Breast epithelium (tissue), 3 donors: ENCODE data around the gene HBEGF.

ENCODE experiments used
- POLR2AphosphoS5 ChIP-seq, 3 donors: sonication (generic); formaldehyde crosslinking; IDR thresholded peaks; one replicate each; pipeline ENCODE4 v1.6.1; 2017; ENCODE audit warnings: antibody characterized with exemption in 3 of 3
- TF ChIP-seq, protein P1 (sequence below), 3 donors: fragments of 450-650 bp; IDR thresholded peaks; one replicate each; pipeline ENCODE4 v1.5.1; 2016 to 2017; ENCODE audit warnings: antibody characterized with exemption in 3 of 3, mild to moderate bottlenecking in 3 of 3, moderate library complexity in 3 of 3

DNA sequence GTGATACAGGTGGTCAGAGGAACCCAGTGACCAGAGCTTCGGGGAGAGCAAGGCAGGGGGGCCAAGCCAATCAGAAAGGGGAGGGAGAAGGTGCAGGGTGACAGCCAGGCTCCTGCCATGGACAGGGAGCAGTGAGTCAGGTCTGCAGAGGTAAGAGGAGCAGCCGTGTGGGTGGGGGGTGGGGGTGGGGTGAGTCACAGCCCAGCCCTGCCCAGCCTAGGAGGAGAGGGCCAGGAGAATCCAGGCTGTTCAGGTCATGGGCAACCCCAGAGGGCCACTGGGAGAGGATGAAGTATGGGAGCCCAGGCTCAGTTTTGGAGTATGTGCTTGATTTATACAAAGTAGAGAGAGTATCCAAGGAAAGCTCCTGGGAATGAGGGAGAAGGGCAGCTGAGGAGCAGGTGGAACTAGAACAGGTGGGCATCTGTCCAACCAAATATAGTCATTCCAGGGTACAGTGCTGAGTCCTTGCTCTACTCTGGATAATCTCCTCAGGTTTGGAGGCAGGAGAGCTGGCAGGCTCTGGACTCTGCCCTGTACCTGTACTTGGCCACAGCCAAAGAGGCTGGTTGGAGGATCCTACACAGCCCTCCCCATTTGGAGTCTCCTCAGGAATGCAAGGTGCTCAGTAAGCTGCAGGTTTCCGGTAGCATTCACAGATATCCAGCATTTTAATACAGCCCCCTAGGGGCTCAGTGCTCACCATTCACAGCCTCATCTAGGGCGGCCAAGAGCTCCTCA, 1.6 kb downstream of the HBEGF start:
- TF ChIP-seq, protein P1, sequence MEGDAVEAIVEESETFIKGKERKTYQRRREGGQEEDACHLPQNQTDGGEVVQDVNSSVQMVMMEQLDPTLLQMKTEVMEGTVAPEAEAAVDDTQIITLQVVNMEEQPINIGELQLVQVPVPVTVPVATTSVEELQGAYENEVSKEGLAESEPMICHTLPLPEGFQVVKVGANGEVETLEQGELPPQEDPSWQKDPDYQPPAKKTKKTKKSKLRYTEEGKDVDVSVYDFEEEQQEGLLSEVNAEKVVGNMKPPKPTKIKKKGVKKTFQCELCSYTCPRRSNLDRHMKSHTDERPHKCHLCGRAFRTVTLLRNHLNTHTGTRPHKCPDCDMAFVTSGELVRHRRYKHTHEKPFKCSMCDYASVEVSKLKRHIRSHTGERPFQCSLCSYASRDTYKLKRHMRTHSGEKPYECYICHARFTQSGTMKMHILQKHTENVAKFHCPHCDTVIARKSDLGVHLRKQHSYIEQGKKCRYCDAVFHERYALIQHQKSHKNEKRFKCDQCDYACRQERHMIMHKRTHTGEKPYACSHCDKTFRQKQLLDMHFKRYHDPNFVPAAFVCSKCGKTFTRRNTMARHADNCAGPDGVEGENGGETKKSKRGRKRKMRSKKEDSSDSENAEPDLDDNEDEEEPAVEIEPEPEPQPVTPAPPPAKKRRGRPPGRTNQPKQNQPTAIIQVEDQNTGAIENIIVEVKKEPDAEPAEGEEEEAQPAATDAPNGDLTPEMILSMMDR (IDR thresholded peaks at IDR 0.05) = no peak
- TF ChIP-seq POLR2AphosphoS5 (IDR thresholded peaks at IDR 0.05) = no peak
